NB4 (cell line): ENCODE data around the gene PRKAA1.

Experiments
- DNase-seq: peaks from one replicate; pipeline ENCODE4 v3.0.0; 2010; ENCODE audit warnings: low read depth
- H3K4me3 ChIP-seq: one replicate; pipeline ENCODE4 v1.5.1; 2011; ENCODE audit warnings: mild to moderate bottlenecking, low read depth, low read length, moderate library complexity
- MYC ChIP-seq: IDR thresholded peaks from 2 replicates; pipeline ENCODE4 v1.6.1; 2011; ENCODE audit warnings: low read depth, low read length
- POLR2A ChIP-seq: IDR thresholded peaks from 2 replicates; pipeline ENCODE4 v1.6.1; 2011; ENCODE audit warnings: mild to moderate bottlenecking; ENCODE audit not compliant: insufficient read length; ENCODE audit errors: extremely low read depth
- TF ChIP-seq, protein P1 (sequence below): IDR thresholded peaks from one replicate; pipeline ENCODE4 v1.5.1; 2012; ENCODE audit warnings: low read depth, low read length
- TF ChIP-seq, protein P2 (sequence below): IDR thresholded peaks from 2 replicates; pipeline ENCODE4 v1.6.1; 2011; ENCODE audit warnings: low read depth, low read length

The PRKAA1 gene

GRCh38 chr5:40775846-40776657 lies 22.1 kb downstream of the PRKAA1 start:
- TF ChIP-seq, protein P1, sequence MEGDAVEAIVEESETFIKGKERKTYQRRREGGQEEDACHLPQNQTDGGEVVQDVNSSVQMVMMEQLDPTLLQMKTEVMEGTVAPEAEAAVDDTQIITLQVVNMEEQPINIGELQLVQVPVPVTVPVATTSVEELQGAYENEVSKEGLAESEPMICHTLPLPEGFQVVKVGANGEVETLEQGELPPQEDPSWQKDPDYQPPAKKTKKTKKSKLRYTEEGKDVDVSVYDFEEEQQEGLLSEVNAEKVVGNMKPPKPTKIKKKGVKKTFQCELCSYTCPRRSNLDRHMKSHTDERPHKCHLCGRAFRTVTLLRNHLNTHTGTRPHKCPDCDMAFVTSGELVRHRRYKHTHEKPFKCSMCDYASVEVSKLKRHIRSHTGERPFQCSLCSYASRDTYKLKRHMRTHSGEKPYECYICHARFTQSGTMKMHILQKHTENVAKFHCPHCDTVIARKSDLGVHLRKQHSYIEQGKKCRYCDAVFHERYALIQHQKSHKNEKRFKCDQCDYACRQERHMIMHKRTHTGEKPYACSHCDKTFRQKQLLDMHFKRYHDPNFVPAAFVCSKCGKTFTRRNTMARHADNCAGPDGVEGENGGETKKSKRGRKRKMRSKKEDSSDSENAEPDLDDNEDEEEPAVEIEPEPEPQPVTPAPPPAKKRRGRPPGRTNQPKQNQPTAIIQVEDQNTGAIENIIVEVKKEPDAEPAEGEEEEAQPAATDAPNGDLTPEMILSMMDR: no peak
- TF ChIP-seq MYC (no peak), POLR2A (no peak)
- TF ChIP-seq, protein P2, sequence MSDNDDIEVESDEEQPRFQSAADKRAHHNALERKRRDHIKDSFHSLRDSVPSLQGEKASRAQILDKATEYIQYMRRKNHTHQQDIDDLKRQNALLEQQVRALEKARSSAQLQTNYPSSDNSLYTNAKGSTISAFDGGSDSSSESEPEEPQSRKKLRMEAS: no peak
- no peak overlapping the region for H3K4me3 ChIP-seq
- no peak for DNase-seq

GRCh38 chr5:40775085-40775845 lies 22.9 kb downstream of the PRKAA1 start:
- DNase-seq: no peak
- H3K4me3 ChIP-seq: no peak overlapping the region
- TF ChIP-seq, protein P2: no peak
- no peak for TF ChIP-seq POLR2A
- TF ChIP-seq, protein P1: no peak
- TF ChIP-seq MYC: no peak

GRCh38 chr5:40774623-40775022 lies 23.6 kb downstream of the PRKAA1 start:
- DNase-seq: no peak
- TF ChIP-seq MYC (no peak), POLR2A (no peak)
- TF ChIP-seq, protein P1: no peak
- TF ChIP-seq, protein P2: no peak
- no peak overlapping the region for H3K4me3 ChIP-seq

GRCh38 chr5:40770764-40771163 lies 27.4 kb downstream of the PRKAA1 start:
- TF ChIP-seq, protein P1: no peak
- TF ChIP-seq POLR2A (no peak), MYC (no peak)
- TF ChIP-seq, protein P2: no peak
- no peak overlapping the region for H3K4me3 ChIP-seq
- DNase-seq: no peak

DNA sequence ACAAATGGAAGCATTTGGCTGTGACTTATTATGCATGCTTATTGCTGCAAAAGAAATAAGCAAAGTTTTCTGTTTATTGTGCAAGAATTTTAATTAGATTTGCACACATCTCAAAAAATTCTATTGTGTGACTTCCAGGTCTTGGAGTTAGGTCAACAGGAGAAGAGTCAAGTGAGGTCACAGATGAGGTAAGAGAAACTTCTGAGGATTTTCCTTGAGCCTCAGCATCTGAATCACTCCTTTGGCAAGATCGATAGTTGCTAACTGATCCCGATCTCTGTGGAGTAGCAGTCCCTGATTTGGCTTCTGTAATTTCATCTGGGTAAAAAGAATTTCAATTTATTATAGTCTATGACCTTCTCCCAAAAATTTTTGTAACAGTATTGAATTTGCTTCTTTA lies 35.5 kb downstream of the PRKAA1 start:
- no peak overlapping the region for H3K4me3 ChIP-seq
- TF ChIP-seq, protein P1: no peak
- TF ChIP-seq, protein P2: no peak
- no peak for TF ChIP-seq MYC
- TF ChIP-seq POLR2A: no peak
- no peak for DNase-seq
